PC-9 (cell line): ENCODE results near the gene TAPBPL. TPM values are rescaled to one million over a fixed set of nuclear protein-coding genes. Genes with fewer than 3 reads are reported as not detected.

Source experiments
- BruUV-seq: library from RNA; stranded (reverse); fragments of 400-500 nt; replicated peaks from 2 replicates; lab custom pipeline; 2021; lab: Mats Ljungman, UMichigan
- CTCF ChIA-PET: fragments of 300-600 bp; sonication (Branson Sonifier 250); formaldehyde crosslinking; loops from one replicate; lab custom pipeline; 2022; ENCODE audit warnings: antibody characterized with exemption; lab: Charles Lee
- POLR2A ChIA-PET: fragments of 300-600 bp; sonication (Branson Sonifier 250); formaldehyde crosslinking; loops from one replicate; lab custom pipeline; 2022; ENCODE audit warnings: antibody characterized with exemption; ENCODE audit not compliant: unreplicated experiment; lab: Charles Lee
- DNase-seq, 2 experiments: peaks; one replicate each; pipeline versions ENCODE4 v3.0.0 to v3.0.0-alpha.2; 2015 to 2022; ENCODE audit warnings: mixed read lengths in 1 of 2
- H2AFZ ChIP-seq: fragments of 200-600 bp; sonication (generic); 2 replicates; pipeline ENCODE4 v1.8.1; 2017; ENCODE audit warnings: antibody characterized with exemption
- H3F3A ChIP-seq: fragments of 200-600 bp; sonication (generic); 2 replicates; pipeline ENCODE4 v1.8.1; 2017; ENCODE audit warnings: antibody characterized with exemption, mild to moderate bottlenecking, low read depth; ENCODE audit not compliant: insufficient read depth
- H3K27ac ChIP-seq: fragments of 200-600 bp; sonication (generic); 2 replicates; pipeline ENCODE4 v1.6.1; 2016; ENCODE audit warnings: mixed run types
- H3K27me3 ChIP-seq: fragments of 200-600 bp; sonication (generic); 2 replicates; pipeline ENCODE4 v1.6.1; 2016; ENCODE audit warnings: low read depth, mixed run types; ENCODE audit not compliant: insufficient read depth
- H3K36me3 ChIP-seq: fragments of 200-600 bp; sonication (generic); 2 replicates; pipeline ENCODE4 v1.6.1; 2016; ENCODE audit warnings: low read depth, mixed run types
- H3K4me1 ChIP-seq: fragments of 200-600 bp; sonication (generic); replicated peaks from 2 replicates; pipeline ENCODE4 v1.6.1; 2016; ENCODE audit warnings: mixed run types; ENCODE audit not compliant: insufficient read depth
- H3K4me2 ChIP-seq: fragments of 200-600 bp; sonication (generic); 2 replicates; pipeline ENCODE4 v1.6.1; 2017; ENCODE audit warnings: mixed run types
- H3K4me3 ChIP-seq: fragments of 200-600 bp; sonication (generic); 2 replicates; pipeline ENCODE4 v1.6.1; 2016; ENCODE audit warnings: mixed run types
- H3K79me2 ChIP-seq: fragments of 200-600 bp; sonication (generic); 2 replicates; pipeline ENCODE4 v1.6.1; 2017; ENCODE audit warnings: low read depth, mixed run types
- H3K9me2 ChIP-seq: fragments of 200-600 bp; sonication (generic); 2 replicates; pipeline ENCODE4 v1.8.1; 2017; ENCODE audit warnings: mild to moderate bottlenecking; ENCODE audit not compliant: insufficient read depth
- H3K9me3 ChIP-seq: fragments of 200-600 bp; sonication (generic); 2 replicates; pipeline ENCODE4 v1.8.1; 2016; ENCODE audit warnings: low read depth; ENCODE audit not compliant: insufficient read depth
- H4K20me1 ChIP-seq: fragments of 200-600 bp; sonication (generic); 2 replicates; pipeline ENCODE4 v1.8.1; 2017; ENCODE audit not compliant: insufficient read depth
- EZH2 ChIP-seq: fragments of 200-600 bp; sonication (generic); IDR thresholded peaks from 2 replicates; pipeline ENCODE4 v1.8.0; 2017; ENCODE audit warnings: antibody characterized with exemption, low read depth
- intact Hi-C: fragments of 100-400 bp; cut with micrococcal nuclease; formaldehyde crosslinking; loops from one replicate; pipeline ENCODE4 v1.10.0; 2022; ENCODE audit not compliant: unreplicated experiment
- total RNA-seq: library from RNA; stranded (reverse); gene quantifications from 2 replicates; pipeline ENCODE4 v1.2.3, GENCODE V29; 2021
- TF ChIP-seq, protein P1 (sequence below): fragments of 200-600 bp; sonication (generic); conservative IDR thresholded peaks from 2 replicates; pipeline ENCODE4 v1.6.1; 2017; ENCODE audit warnings: mixed run types, antibody characterized with exemption, mild to moderate bottlenecking, moderate library complexity

Gene TAPBPL
- total RNA-seq, 1 experiment from 2014 or later, result 26.0 TPM

GRCh38 chr12:6469609-6470374, 17.9 kb downstream of the TAPBPL start:
- peak overlapping the region; percentile 96 for H3K4me2 ChIP-seq
- H3K36me3 ChIP-seq, result no peaks in the 10 kb centered on the region
- DNase-seq, result no peak
- H3K27me3 ChIP-seq, result 0 out of 2 replicates have a peak, but pooled peaks cover 6% of the 10 kb centered on the region
- no peaks in the 10 kb centered on the region for H3K9me2 ChIP-seq
- H4K20me1 ChIP-seq, result no peaks in the 10 kb centered on the region
- no peak overlapping the region for H3K27ac ChIP-seq
- TF ChIP-seq, protein P1, sequence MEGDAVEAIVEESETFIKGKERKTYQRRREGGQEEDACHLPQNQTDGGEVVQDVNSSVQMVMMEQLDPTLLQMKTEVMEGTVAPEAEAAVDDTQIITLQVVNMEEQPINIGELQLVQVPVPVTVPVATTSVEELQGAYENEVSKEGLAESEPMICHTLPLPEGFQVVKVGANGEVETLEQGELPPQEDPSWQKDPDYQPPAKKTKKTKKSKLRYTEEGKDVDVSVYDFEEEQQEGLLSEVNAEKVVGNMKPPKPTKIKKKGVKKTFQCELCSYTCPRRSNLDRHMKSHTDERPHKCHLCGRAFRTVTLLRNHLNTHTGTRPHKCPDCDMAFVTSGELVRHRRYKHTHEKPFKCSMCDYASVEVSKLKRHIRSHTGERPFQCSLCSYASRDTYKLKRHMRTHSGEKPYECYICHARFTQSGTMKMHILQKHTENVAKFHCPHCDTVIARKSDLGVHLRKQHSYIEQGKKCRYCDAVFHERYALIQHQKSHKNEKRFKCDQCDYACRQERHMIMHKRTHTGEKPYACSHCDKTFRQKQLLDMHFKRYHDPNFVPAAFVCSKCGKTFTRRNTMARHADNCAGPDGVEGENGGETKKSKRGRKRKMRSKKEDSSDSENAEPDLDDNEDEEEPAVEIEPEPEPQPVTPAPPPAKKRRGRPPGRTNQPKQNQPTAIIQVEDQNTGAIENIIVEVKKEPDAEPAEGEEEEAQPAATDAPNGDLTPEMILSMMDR, result no peak
- TF ChIP-seq EZH2, result no peak
- intact Hi-C loops, result loop anchor here (1.0 to 5.0 kb wide), 4 partner anchors 65 to 272 kb away; partner anchors contain the start of gene GAPDH
- H3K4me1 ChIP-seq, result peaks cover 15% of the 10 kb centered on the region
- no peaks in the 10 kb centered on the region; the same call in 1 of the 2 replicates for H3K79me2 ChIP-seq
- peak overlapping the region; percentile 87 for H2AFZ ChIP-seq
- POLR2A ChIA-PET, result interaction anchor here (0.5 to 1.4 kb wide), 8 partner anchors 9 to 197 kb away, joined by 3 to 18 read pairs (median 3); partner anchors contain the start of gene MRPL51
- CTCF ChIA-PET, result interaction anchor here (0.7 kb wide), 1 partner anchor 182 kb away, joined by 4 read pairs; no protein-coding TSS in a partner anchor
- peaks cover 12% of the 10 kb centered on the region for H3F3A ChIP-seq
- BruUV-seq, result TSS peak; percentile 43
- no peaks in the 10 kb centered on the region for H3K9me3 ChIP-seq
- H3K4me3 ChIP-seq, result peak overlapping the region; percentile 76

- TF ChIP-seq, protein P1, result no peak
- no peak for TF ChIP-seq EZH2
- Histone ChIP-seq H3K9me3 (no peaks in the 10 kb centered on the region), H3K4me1 (peaks cover 15% of the 10 kb centered on the region), H3K79me2 (no peaks in the 10 kb centered on the region; the same call in 1 of the 2 replicates), H3F3A (peaks cover 12% of the 10 kb centered on the region), H3K27me3 (0 out of 2 replicates have a peak, but pooled peaks cover 6% of the 10 kb centered on the region), H3K4me3 (peak within 1 kb of the TSS; percentile 76), H4K20me1 (no peaks in the 10 kb centered on the region), H3K36me3 (no peaks in the 10 kb centered on the region), H3K9me2 (no peaks in the 10 kb centered on the region), H2AFZ (peak within 1 kb of the TSS; percentile 87), H3K4me2 (peak within 1 kb of the TSS; percentile 96), H3K27ac (no peak within 1 kb of the TSS)
- intact Hi-C loops, result loop anchor here (1.0 to 2.0 kb wide), 3 partner anchors 23 to 254 kb away; partner anchors contain the start of genes GAPDH and MRPL51
- ChIA-PET CTCF (interaction anchor here (0.6 to 0.7 kb wide), 7 partner anchors 16 to 241 kb away, joined by 3 to 11 read pairs (median 4); partner anchors contain the start of gene ZNF384), POLR2A (interaction anchor here (0.5 to 1.4 kb wide), 19 partner anchors 9 to 482 kb away, joined by 3 to 24 read pairs (median 5); partner anchors contain the start of gene MRPL51)
- DNase-seq, result peak; percentile 93 to 98
- no TSS peak for BruUV-seq
Measured at GRCh38 chr12:6470375-6471163, 18.7 kb downstream of the TAPBPL start, which contains the start of gene VAMP1. VAMP1 (minus strand) TSS chr12:6470677; CDS start chr12:6470531, 146 bp downstream.

GRCh38 chr12:6471989-6472360, 20.1 kb downstream of the TAPBPL start:
- H4K20me1 ChIP-seq, result no peaks in the 10 kb centered on the region
- H2AFZ ChIP-seq, result no peak overlapping the region
- no peaks in the 10 kb centered on the region; the same call in 1 of the 2 replicates for H3K79me2 ChIP-seq
- no TSS peak for BruUV-seq
- no peak overlapping the region for H3K27ac ChIP-seq
- DNase-seq, result no peak
- H3K9me2 ChIP-seq, result no peaks in the 10 kb centered on the region
- H3K4me1 ChIP-seq, result peaks cover 15% of the 10 kb centered on the region
- no peak overlapping the region for H3K4me2 ChIP-seq
- no peaks in the 10 kb centered on the region for H3K9me3 ChIP-seq
- H3K27me3 ChIP-seq, result 0 out of 2 replicates have a peak, but pooled peaks cover 6% of the 10 kb centered on the region
- intact Hi-C loops, result loop anchor here (1.0 to 2.0 kb wide), 2 partner anchors 21 to 255 kb away; partner anchors contain the start of gene MRPL51
- no peak for TF ChIP-seq EZH2
- TF ChIP-seq, protein P1, result no peak
- ChIA-PET POLR2A (no interaction called here), CTCF (no interaction called here)
- no peaks in the 10 kb centered on the region for H3K36me3 ChIP-seq
- peaks cover 12% of the 10 kb centered on the region for H3F3A ChIP-seq
- no peak overlapping the region for H3K4me3 ChIP-seq
